T-helper 1 cell (primary cell): Measurements from ENCODE around the gene CRB1.
"Not testable (repeated sequence)": the region's sequence is repeated elsewhere in the genome, so short reads cannot be mapped to it uniquely, and the experiment has no call there.

ENCODE experiments used
- DNase-seq, 5 donors: peaks; one replicate each; pipeline ENCODE4 v3.0.0-alpha.2; 2012 to 2020

Gene CRB1

GRCh38 chr1:197466813-197467212 is 198.8 kb downstream of the CRB1 start:
- DNase-seq, result no peak

GRCh38 chr1:197467881-197468280 is 199.8 kb downstream of the CRB1 start:
- no peak for DNase-seq

- DNase-seq, result no peak
Measured at GRCh38 chr1:197468543-197469175, 200.6 kb downstream of the CRB1 start.

GRCh38 chr1:197469620-197470210 is 201.7 kb downstream of the CRB1 start:
- DNase-seq, result no peak

- no peak for DNase-seq
Measured at GRCh38 chr1:197470330-197470729, 202.3 kb downstream of the CRB1 start.

GRCh38 chr1:197471248-197471985 is 203.4 kb downstream of the CRB1 start:
- DNase-seq, result no peak

- DNase-seq, result no peak
Measured at GRCh38 chr1:197472141-197472540, 204.1 kb downstream of the CRB1 start.

GRCh38 chr1:197480446-197480845 is 212.4 kb downstream of the CRB1 start:
- no peak for DNase-seq

- peak in 1 of 5 donors; percentile 54 for DNase-seq
Measured at GRCh38 chr1:197481101-197481500, 213.0 kb downstream of the CRB1 start.

GRCh38 chr1:197485790-197486189 is 217.7 kb downstream of the CRB1 start:
- no peak for DNase-seq

GRCh38 chr1:197486946-197487345 is 218.9 kb downstream of the CRB1 start:
- DNase-seq, result no peak

- not testable (repeated sequence) for DNase-seq
Measured at GRCh38 chr1:197491505-197491904, 223.5 kb downstream of the CRB1 start.

- DNase-seq, result no peak
Measured at GRCh38 chr1:197496722-197497121, 228.7 kb downstream of the CRB1 start.

GRCh38 chr1:197510691-197511378 is 242.8 kb downstream of the CRB1 start:
- DNase-seq, result no peak

- DNase-seq, result no peak
Measured at GRCh38 chr1:197515421-197515820, 247.4 kb downstream of the CRB1 start.

GRCh38 chr1:197519741-197520334 is 251.8 kb downstream of the CRB1 start:
- DNase-seq, result no peak

GRCh38 chr1:197521118-197521739 is 253.2 kb downstream of the CRB1 start:
- peak in 2 of 5 donors; percentile 3 to 36 for DNase-seq

GRCh38 chr1:197526736-197527371 is 258.8 kb downstream of the CRB1 start:
- peak in 1 of 5 donors; percentile 15 for DNase-seq
